ENCODE measurements around the gene CLDN17.

The CLDN17 gene

GRCh38 chr21:30189773-30190172 is 23.2 kb upstream of the CLDN17 start:
- Histone ChIP-seq H3K4me3 (ENCODE audit: low read length) (no peak overlapping the region), H3K9me3 (ENCODE audit: control insufficient read depth, insufficient read depth, low read length) (peaks cover 2% of the 10 kb centered on the region; the same call in 1 of the 2 replicates), H3K36me3 (ENCODE audit: control insufficient read depth, insufficient read depth, low read length) (no peaks in the 10 kb centered on the region), H3K27ac (ENCODE audit: low read length) (no peak overlapping the region), H3K4me1 (ENCODE audit: control insufficient read depth, insufficient read depth, low read length) (no peaks in the 10 kb centered on the region), H3K27me3 (ENCODE audit: control insufficient read depth, insufficient read depth, low read length) (no peaks in the 10 kb centered on the region)
- DNase-seq (ENCODE audit: low read depth, low spot score): no peak
- WGBS (ENCODE audit: insufficient coverage, insufficient read length): no CpG with 5 or more reads among the region's 3 CpGs

GRCh38 chr21:30186242-30186641 is 19.6 kb upstream of the CLDN17 start:
- H3K27me3 ChIP-seq (ENCODE audit: control insufficient read depth, insufficient read depth, low read length): no peaks in the 10 kb centered on the region
- WGBS (ENCODE audit: insufficient coverage, insufficient read length): no CpG with 5 or more reads among the region's 2 CpGs

GRCh38 chr21:30168086-30168485 is 1.5 kb upstream of the CLDN17 start:
- H3K9me3 ChIP-seq (ENCODE audit: control insufficient read depth, insufficient read depth, low read length): no peaks in the 10 kb centered on the region; the same call in 1 of the 2 replicates
- H3K27me3 ChIP-seq (ENCODE audit: control insufficient read depth, insufficient read depth, low read length): no peaks in the 10 kb centered on the region
- H3K36me3 ChIP-seq (ENCODE audit: control insufficient read depth, insufficient read depth, low read length): no peaks in the 10 kb centered on the region
- no CpG with 5 or more reads among the region's 3 CpGs for WGBS (ENCODE audit: insufficient coverage, insufficient read length)
- H3K4me3 ChIP-seq (ENCODE audit: low read length): no peak overlapping the region
- DNase-seq (ENCODE audit: low read depth, low spot score): no peak
- no peak overlapping the region for H3K27ac ChIP-seq (ENCODE audit: low read length)
- no peaks in the 10 kb centered on the region for H3K4me1 ChIP-seq (ENCODE audit: control insufficient read depth, insufficient read depth, low read length)

More at GRCh38 chr21:30186242-30186641, 19.6 kb upstream of the CLDN17 start:
- no peaks in the 10 kb centered on the region for H3K36me3 ChIP-seq (ENCODE audit: control insufficient read depth, insufficient read depth, low read length)
- H3K4me1 ChIP-seq (ENCODE audit: control insufficient read depth, insufficient read depth, low read length): no peaks in the 10 kb centered on the region
- H3K4me3 ChIP-seq (ENCODE audit: low read length): no peak overlapping the region
- DNase-seq (ENCODE audit: low read depth, low spot score): no peak
- no peak overlapping the region for H3K27ac ChIP-seq (ENCODE audit: low read length)
- H3K9me3 ChIP-seq (ENCODE audit: control insufficient read depth, insufficient read depth, low read length): peaks cover 2% of the 10 kb centered on the region; the same call in 1 of the 2 replicates

- no CpG with 5 or more reads among the region's 9 CpGs for WGBS (ENCODE audit: insufficient coverage, insufficient read length)
Observed at GRCh38 chr21:30166171-30166570, 434 bp downstream of the CLDN17 start.

GRCh38 chr21:30164796-30165195 is 1.8 kb downstream of the CLDN17 start:
- WGBS (ENCODE audit: insufficient coverage, insufficient read length): no CpG with 5 or more reads among the region's 1 CpG
- no peak for DNase-seq (ENCODE audit: low read depth, low spot score)
- H3K9me3 ChIP-seq (ENCODE audit: control insufficient read depth, insufficient read depth, low read length): no peaks in the 10 kb centered on the region; the same call in 1 of the 2 replicates
- no peak overlapping the region for H3K27ac ChIP-seq (ENCODE audit: low read length)
- no peak overlapping the region for H3K4me3 ChIP-seq (ENCODE audit: low read length)
- no peaks in the 10 kb centered on the region for H3K4me1 ChIP-seq (ENCODE audit: control insufficient read depth, insufficient read depth, low read length)
- H3K27me3 ChIP-seq (ENCODE audit: control insufficient read depth, insufficient read depth, low read length): no peaks in the 10 kb centered on the region
- H3K36me3 ChIP-seq (ENCODE audit: control insufficient read depth, insufficient read depth, low read length): no peaks in the 10 kb centered on the region

More at GRCh38 chr21:30166171-30166570, 434 bp downstream of the CLDN17 start:
- no peak for DNase-seq (ENCODE audit: low read depth, low spot score)
- Histone ChIP-seq H3K9me3 (ENCODE audit: control insufficient read depth, insufficient read depth, low read length) (no peaks in the 10 kb centered on the region; the same call in 1 of the 2 replicates), H3K27ac (ENCODE audit: low read length) (no peak overlapping the region), H3K36me3 (ENCODE audit: control insufficient read depth, insufficient read depth, low read length) (no peaks in the 10 kb centered on the region), H3K4me1 (ENCODE audit: control insufficient read depth, insufficient read depth, low read length) (no peaks in the 10 kb centered on the region), H3K27me3 (ENCODE audit: control insufficient read depth, insufficient read depth, low read length) (no peaks in the 10 kb centered on the region), H3K4me3 (ENCODE audit: low read length) (no peak overlapping the region)

GRCh38 chr21:30153697-30154340 is 12.8 kb downstream of the CLDN17 start:
- no peak for DNase-seq (ENCODE audit: low read depth, low spot score)
- Histone ChIP-seq H3K36me3 (ENCODE audit: control insufficient read depth, insufficient read depth, low read length) (no peaks in the 10 kb centered on the region), H3K27me3 (ENCODE audit: control insufficient read depth, insufficient read depth, low read length) (no peaks in the 10 kb centered on the region), H3K4me3 (ENCODE audit: low read length) (no peak overlapping the region), H3K4me1 (ENCODE audit: control insufficient read depth, insufficient read depth, low read length) (no peaks in the 10 kb centered on the region), H3K27ac (ENCODE audit: low read length) (no peak overlapping the region), H3K9me3 (ENCODE audit: control insufficient read depth, insufficient read depth, low read length) (no peaks in the 10 kb centered on the region; the same call in 1 of the 2 replicates)
- no CpG with 5 or more reads among the region's 1 CpG for WGBS (ENCODE audit: insufficient coverage, insufficient read length)

GRCh38 chr21:30152792-30153191 is 13.8 kb downstream of the CLDN17 start:
- no peaks in the 10 kb centered on the region for H3K27me3 ChIP-seq (ENCODE audit: control insufficient read depth, insufficient read depth, low read length)
- no peak overlapping the region for H3K4me3 ChIP-seq (ENCODE audit: low read length)
- H3K27ac ChIP-seq (ENCODE audit: low read length): no peak overlapping the region
- no peaks in the 10 kb centered on the region for H3K4me1 ChIP-seq (ENCODE audit: control insufficient read depth, insufficient read depth, low read length)
- no peaks in the 10 kb centered on the region for H3K36me3 ChIP-seq (ENCODE audit: control insufficient read depth, insufficient read depth, low read length)
- DNase-seq (ENCODE audit: low read depth, low spot score): no peak
- H3K9me3 ChIP-seq (ENCODE audit: control insufficient read depth, insufficient read depth, low read length): no peaks in the 10 kb centered on the region; the same call in 1 of the 2 replicates

- H3K4me3 ChIP-seq (ENCODE audit: low read length): no peak overlapping the region
- H3K36me3 ChIP-seq (ENCODE audit: control insufficient read depth, insufficient read depth, low read length): no peaks in the 10 kb centered on the region
- no CpG with 5 or more reads among the region's 1 CpG for WGBS (ENCODE audit: insufficient coverage, insufficient read length)
- H3K27ac ChIP-seq (ENCODE audit: low read length): no peak overlapping the region
- H3K4me1 ChIP-seq (ENCODE audit: control insufficient read depth, insufficient read depth, low read length): no peaks in the 10 kb centered on the region
- DNase-seq (ENCODE audit: low read depth, low spot score): no peak
- H3K9me3 ChIP-seq (ENCODE audit: control insufficient read depth, insufficient read depth, low read length): no peaks in the 10 kb centered on the region; the same call in 1 of the 2 replicates
- H3K27me3 ChIP-seq (ENCODE audit: control insufficient read depth, insufficient read depth, low read length): no peaks in the 10 kb centered on the region
Observed at GRCh38 chr21:30148906-30149305, 17.7 kb downstream of the CLDN17 start.

GRCh38 chr21:30146558-30147282 is 19.9 kb downstream of the CLDN17 start:
- no CpG with 5 or more reads among the region's 16 CpGs for WGBS (ENCODE audit: insufficient coverage, insufficient read length)
- Histone ChIP-seq H3K4me3 (ENCODE audit: low read length) (no peak overlapping the region), H3K9me3 (ENCODE audit: control insufficient read depth, insufficient read depth, low read length) (no peaks in the 10 kb centered on the region), H3K4me1 (ENCODE audit: control insufficient read depth, insufficient read depth, low read length) (no peaks in the 10 kb centered on the region), H3K36me3 (ENCODE audit: control insufficient read depth, insufficient read depth, low read length) (no peaks in the 10 kb centered on the region), H3K27me3 (ENCODE audit: control insufficient read depth, insufficient read depth, low read length) (no peaks in the 10 kb centered on the region), H3K27ac (ENCODE audit: low read length) (no peak overlapping the region)
- no peak for DNase-seq (ENCODE audit: low read depth, low spot score)

GRCh38 chr21:30138483-30138882 is 28.1 kb downstream of the CLDN17 start:
- Histone ChIP-seq H3K36me3 (ENCODE audit: control insufficient read depth, insufficient read depth, low read length) (no peaks in the 10 kb centered on the region), H3K9me3 (ENCODE audit: control insufficient read depth, insufficient read depth, low read length) (no peaks in the 10 kb centered on the region; the same call in 1 of the 2 replicates), H3K27me3 (ENCODE audit: control insufficient read depth, insufficient read depth, low read length) (no peaks in the 10 kb centered on the region), H3K4me1 (ENCODE audit: control insufficient read depth, insufficient read depth, low read length) (no peaks in the 10 kb centered on the region), H3K27ac (ENCODE audit: low read length) (no peak overlapping the region), H3K4me3 (ENCODE audit: low read length) (no peak overlapping the region)
- no CpG with 5 or more reads among the region's 6 CpGs for WGBS (ENCODE audit: insufficient coverage, insufficient read length)
- DNase-seq (ENCODE audit: low read depth, low spot score): no peak

Measured in iPS DF 6.9 (cell line).